Osteocyte (in vitro differentiated cells): ENCODE results near the gene DLG2. TPM values are rescaled to one million over a fixed set of nuclear protein-coding genes. Genes with fewer than 3 reads are reported as not detected.

Experiments used
- DNase-seq: peaks from one replicate; pipeline ENCODE4 v3.0.0; 2021; ENCODE audit warnings: mixed read lengths; ENCODE audit not compliant: unreplicated experiment; ENCODE audit errors: extremely low spot score
- H3K27ac Mint-ChIP-seq: one replicate; pipeline ENCODE4 v1.8.0; 2021; ENCODE audit warnings: mild to moderate bottlenecking, mixed read lengths; ENCODE audit not compliant: unreplicated experiment
- H3K27me3 Mint-ChIP-seq: one replicate; pipeline ENCODE4 v1.8.0; 2021; ENCODE audit warnings: mixed read lengths; ENCODE audit not compliant: unreplicated experiment
- H3K36me3 Mint-ChIP-seq: one replicate; pipeline ENCODE4 v1.8.0; 2021; ENCODE audit warnings: mixed read lengths; ENCODE audit not compliant: unreplicated experiment
- H3K4me1 Mint-ChIP-seq: one replicate; pipeline ENCODE4 v1.8.0; 2021; ENCODE audit warnings: mixed read lengths; ENCODE audit not compliant: unreplicated experiment
- H3K4me3 Mint-ChIP-seq: one replicate; pipeline ENCODE4 v1.8.0; 2021; ENCODE audit warnings: mild to moderate bottlenecking, moderate library complexity, mixed read lengths; ENCODE audit not compliant: unreplicated experiment
- H3K9me3 Mint-ChIP-seq: one replicate; pipeline ENCODE4 v1.8.0; 2021; ENCODE audit warnings: mixed read lengths; ENCODE audit not compliant: unreplicated experiment
- total RNA-seq: library from RNA; stranded (reverse); gene quantifications from 2 replicates; pipeline ENCODE4 v1.2.1, GENCODE V29; 2021
- TF ChIP-seq, protein P1 (sequence below): fragments of 200-600 bp; sonication (generic); IDR thresholded peaks from 2 replicates; pipeline ENCODE4 v1.5.0; 2021; ENCODE audit warnings: antibody characterized with exemption, mild to moderate bottlenecking, moderate library complexity

Gene DLG2
- total RNA-seq, 1 donor from 2014 or later: 2.1 TPM

DNA sequence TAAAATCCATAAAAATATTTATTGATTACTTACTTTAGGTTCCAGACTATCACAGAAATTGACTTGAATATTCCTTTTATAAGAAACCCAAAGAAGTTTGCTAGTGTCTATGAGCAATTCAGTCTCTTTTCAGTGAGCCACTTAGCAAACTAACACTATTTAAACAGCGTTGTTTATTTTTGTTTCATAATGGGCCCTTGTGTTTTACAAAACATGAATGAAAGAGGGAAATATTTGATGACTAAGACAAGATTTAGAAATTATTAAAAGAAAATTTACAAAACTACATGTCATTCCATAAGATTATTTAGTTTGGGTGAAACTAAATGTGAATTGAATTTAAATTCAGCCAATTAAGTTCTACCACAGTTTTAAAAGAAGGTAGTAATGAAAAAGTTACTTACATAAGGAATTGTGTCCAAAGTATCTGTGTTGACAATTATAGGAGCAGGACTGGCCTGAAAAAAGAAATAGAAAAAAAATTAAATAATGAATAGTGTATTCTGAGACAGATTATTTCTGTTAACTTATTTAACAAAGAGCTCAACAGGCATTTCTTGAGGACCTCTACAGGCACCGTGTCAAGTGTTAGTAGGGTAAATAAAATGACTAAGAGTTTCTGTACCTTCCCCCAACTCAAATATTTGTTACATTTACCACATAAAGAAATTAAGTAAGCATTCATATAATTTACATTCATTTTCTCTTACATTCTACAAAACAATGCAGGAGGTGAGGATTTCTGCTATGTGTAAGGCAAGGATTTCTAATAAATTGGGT lies 1376.1 kb downstream of the DLG2 start:
- no peak overlapping the region for H3K4me3 Mint-ChIP-seq
- H3K9me3 Mint-ChIP-seq: no peaks in the 10 kb centered on the region
- H3K27ac Mint-ChIP-seq: no peak overlapping the region
- H3K4me1 Mint-ChIP-seq: no peaks in the 10 kb centered on the region
- no peaks in the 10 kb centered on the region for H3K36me3 Mint-ChIP-seq
- TF ChIP-seq, protein P1, sequence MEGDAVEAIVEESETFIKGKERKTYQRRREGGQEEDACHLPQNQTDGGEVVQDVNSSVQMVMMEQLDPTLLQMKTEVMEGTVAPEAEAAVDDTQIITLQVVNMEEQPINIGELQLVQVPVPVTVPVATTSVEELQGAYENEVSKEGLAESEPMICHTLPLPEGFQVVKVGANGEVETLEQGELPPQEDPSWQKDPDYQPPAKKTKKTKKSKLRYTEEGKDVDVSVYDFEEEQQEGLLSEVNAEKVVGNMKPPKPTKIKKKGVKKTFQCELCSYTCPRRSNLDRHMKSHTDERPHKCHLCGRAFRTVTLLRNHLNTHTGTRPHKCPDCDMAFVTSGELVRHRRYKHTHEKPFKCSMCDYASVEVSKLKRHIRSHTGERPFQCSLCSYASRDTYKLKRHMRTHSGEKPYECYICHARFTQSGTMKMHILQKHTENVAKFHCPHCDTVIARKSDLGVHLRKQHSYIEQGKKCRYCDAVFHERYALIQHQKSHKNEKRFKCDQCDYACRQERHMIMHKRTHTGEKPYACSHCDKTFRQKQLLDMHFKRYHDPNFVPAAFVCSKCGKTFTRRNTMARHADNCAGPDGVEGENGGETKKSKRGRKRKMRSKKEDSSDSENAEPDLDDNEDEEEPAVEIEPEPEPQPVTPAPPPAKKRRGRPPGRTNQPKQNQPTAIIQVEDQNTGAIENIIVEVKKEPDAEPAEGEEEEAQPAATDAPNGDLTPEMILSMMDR: no peak
- no peaks in the 10 kb centered on the region for H3K27me3 Mint-ChIP-seq
- DNase-seq: no peak

DNA sequence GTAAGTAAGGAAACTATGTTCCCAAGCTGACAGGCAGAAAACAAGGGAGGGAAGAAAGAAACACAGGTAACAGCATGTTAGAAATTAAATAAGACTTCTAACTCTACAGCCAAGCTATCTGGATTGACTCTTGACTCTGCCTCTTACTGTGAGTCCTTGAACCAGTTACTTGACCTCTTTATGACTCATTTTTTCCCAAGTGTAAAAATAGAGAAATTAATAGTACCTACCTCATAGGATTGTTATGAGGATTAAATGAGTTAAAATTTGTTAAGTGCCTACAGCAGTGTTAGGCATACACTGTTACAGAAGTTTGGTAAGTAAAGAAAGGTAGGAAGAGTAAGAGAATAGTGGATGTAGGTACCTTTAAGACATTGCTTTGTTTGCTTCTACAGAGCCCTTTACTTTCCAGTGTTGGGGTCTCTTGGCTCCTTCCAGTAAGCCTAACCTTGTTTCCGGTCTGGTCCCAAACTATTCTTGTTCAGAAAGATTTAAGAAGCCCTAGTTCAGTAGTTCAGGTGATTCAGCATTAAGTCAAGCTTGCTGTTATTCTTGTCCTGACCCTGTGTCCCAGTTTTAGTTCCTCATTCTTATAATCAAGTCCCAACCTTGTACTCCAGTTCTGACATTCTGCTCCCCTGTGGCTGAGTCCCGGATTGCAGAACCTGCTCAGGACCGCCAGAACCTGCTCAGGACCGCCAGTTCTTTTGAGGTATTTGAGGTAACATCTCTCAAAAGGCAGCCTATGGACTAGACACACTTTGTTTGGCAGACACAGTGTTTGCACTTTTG lies 1377.6 kb downstream of the DLG2 start:
- H3K4me1 Mint-ChIP-seq: no peaks in the 10 kb centered on the region
- H3K27me3 Mint-ChIP-seq: no peaks in the 10 kb centered on the region
- H3K27ac Mint-ChIP-seq: no peak overlapping the region
- TF ChIP-seq, protein P1: no peak
- H3K4me3 Mint-ChIP-seq: no peak overlapping the region
- no peak for DNase-seq
- no peaks in the 10 kb centered on the region for H3K9me3 Mint-ChIP-seq
- no peaks in the 10 kb centered on the region for H3K36me3 Mint-ChIP-seq

DNA sequence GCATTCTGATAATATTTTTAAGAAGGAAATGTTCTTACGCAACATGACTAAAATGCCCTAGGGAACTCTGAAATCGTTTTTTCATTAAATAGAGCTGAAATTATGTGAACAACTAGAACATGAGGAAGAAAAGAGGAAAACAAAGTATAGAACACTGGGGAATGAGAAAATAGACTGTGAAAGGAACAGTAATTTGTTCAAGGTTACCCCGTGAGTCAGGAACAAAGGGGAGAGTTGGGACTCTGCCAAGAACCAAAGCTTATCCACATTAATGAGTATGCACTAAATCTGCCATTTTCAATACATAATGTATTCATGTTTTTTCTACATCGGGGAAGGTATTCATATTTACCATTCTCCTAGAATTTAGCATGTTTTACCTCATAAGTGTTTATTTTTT lies 1379.2 kb downstream of the DLG2 start:
- H3K4me1 Mint-ChIP-seq: no peaks in the 10 kb centered on the region
- H3K36me3 Mint-ChIP-seq: no peaks in the 10 kb centered on the region
- no peaks in the 10 kb centered on the region for H3K9me3 Mint-ChIP-seq
- H3K27ac Mint-ChIP-seq: no peak overlapping the region
- no peaks in the 10 kb centered on the region for H3K27me3 Mint-ChIP-seq
- no peak overlapping the region for H3K4me3 Mint-ChIP-seq
- no peak for DNase-seq
- TF ChIP-seq, protein P1: no peak

DNA sequence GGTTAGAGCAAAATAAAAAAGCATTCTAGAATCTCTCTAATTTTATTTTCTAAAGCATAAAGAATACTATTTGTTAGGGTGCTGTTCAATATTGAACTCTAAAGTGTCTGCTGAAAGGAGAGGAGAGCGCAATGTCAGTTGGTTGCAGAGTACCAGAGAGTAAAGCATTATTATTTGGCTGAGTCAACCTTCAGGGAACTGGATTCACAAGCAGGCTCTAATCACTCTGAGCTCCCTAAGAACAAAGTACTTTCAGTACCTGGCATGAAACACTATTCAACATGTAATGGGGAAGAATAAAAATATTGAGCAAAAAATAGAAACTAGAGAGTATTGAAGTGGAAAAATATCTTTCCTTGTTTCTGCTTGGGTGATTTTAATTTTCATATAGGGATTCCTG lies 1380.0 kb downstream of the DLG2 start:
- no peaks in the 10 kb centered on the region for H3K4me1 Mint-ChIP-seq
- H3K36me3 Mint-ChIP-seq: no peaks in the 10 kb centered on the region
- no peak overlapping the region for H3K27ac Mint-ChIP-seq
- H3K27me3 Mint-ChIP-seq: no peaks in the 10 kb centered on the region
- H3K4me3 Mint-ChIP-seq: no peak overlapping the region
- TF ChIP-seq, protein P1: no peak
- H3K9me3 Mint-ChIP-seq: no peaks in the 10 kb centered on the region
- no peak for DNase-seq

DNA sequence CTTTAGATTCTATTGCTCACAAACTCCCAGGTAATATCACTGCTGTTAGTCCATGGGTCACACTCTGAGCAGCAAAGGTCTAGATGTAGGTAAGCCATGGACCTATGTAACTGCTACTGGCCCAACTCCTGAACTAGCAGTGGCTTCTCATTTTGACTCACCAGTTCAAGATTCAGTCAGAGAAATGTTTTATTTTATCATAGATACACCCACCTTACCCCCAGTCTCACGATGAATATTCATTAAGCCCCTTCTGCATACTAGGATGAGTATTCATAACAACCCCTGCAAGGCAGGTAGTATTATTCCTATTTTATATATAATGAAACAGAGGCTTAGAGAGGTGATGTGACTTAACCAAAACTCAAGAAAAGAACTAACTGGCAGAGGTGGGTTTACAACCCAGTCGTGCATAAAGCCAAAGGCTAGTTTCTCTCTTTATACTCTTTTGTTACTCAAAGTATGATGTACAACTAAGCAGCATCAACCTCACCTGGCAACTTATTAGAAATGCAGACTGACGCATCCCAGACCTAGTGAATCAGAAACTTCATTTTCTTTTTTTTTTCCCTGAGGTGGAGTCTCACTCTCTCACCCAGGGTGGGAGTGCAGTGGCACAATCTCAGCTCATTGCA lies 1383.4 kb downstream of the DLG2 start:
- no peaks in the 10 kb centered on the region for H3K36me3 Mint-ChIP-seq
- TF ChIP-seq, protein P1: no peak

More for the DNA sequence above, 1383.4 kb downstream of the DLG2 start:
- DNase-seq: no peak
- Mint-ChIP-seq H3K9me3 (no peaks in the 10 kb centered on the region), H3K27me3 (no peaks in the 10 kb centered on the region), H3K27ac (no peak overlapping the region), H3K4me3 (no peak overlapping the region), H3K4me1 (no peaks in the 10 kb centered on the region)
